Omental fat pad (tissue), 4 donors: ENCODE data around the gene SOX30. TPM values are rescaled to one million over a fixed set of nuclear protein-coding genes. Genes with fewer than 3 reads are reported as not detected.
A peak's percentile ranks its signal among the peaks of the same experiment; 100 is the strongest.

Experiments used
- ATAC-seq: fragments of 150-250 bp; one replicate; pipeline ENCODE4 v1.9.1; 2016; ENCODE audit warnings: mild to moderate bottlenecking, moderate library complexity; ENCODE audit not compliant: low FRiP score
- DNase-seq: peaks from one replicate; pipeline ENCODE4 v3.0.0-alpha.2; 2019; ENCODE audit warnings: low spot score
- CTCF ChIP-seq, 3 donors: fragments of 450-650 bp; IDR thresholded peaks; one replicate each; pipeline ENCODE4 v1.5.1; 2016 to 2017; ENCODE audit warnings: antibody characterized with exemption in 3 of 3, mild to moderate bottlenecking in 3 of 3, moderate library complexity in 2 of 3
- total RNA-seq, 4 donors: library from RNA; depleted of rRNA; stranded (reverse); fragments of >200 nt; gene quantifications; one replicate each; pipeline ENCODE4 v1.1.0, GENCODE V29; 2016

The SOX30 gene
- total RNA-seq, 4 donors from 2014 or later, result 0.12 TPM; not detected in 3

- no peak for TF ChIP-seq CTCF (IDR thresholded peaks at IDR 0.05)
- no peak for ATAC-seq
- DNase-seq, result no peak
Measured at GRCh38 chr5:157658893-157659292, 6.7 kb upstream of the SOX30 start.

DNA sequence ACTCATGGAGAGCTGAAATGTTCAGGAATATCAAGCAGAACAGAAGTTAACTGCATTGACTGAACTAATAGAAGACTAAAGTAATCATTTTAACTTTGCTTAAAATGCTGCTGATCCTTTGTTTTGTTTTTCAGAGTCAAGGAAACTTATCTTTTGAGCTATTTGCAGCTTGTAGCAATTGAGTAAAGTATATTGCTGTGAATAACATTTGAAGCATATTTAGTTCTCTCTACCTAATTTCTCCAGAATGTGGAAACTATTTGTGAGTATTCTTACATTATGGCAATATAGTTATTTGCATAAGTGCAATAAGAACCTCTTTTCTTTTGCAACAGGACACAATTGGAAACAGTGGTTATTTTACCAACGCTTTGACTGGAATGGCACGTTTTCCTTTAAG is 5.3 kb upstream of the SOX30 start:
- TF ChIP-seq CTCF (IDR thresholded peaks at IDR 0.05), result no peak
- no peak for DNase-seq
- ATAC-seq, result no peak

DNA sequence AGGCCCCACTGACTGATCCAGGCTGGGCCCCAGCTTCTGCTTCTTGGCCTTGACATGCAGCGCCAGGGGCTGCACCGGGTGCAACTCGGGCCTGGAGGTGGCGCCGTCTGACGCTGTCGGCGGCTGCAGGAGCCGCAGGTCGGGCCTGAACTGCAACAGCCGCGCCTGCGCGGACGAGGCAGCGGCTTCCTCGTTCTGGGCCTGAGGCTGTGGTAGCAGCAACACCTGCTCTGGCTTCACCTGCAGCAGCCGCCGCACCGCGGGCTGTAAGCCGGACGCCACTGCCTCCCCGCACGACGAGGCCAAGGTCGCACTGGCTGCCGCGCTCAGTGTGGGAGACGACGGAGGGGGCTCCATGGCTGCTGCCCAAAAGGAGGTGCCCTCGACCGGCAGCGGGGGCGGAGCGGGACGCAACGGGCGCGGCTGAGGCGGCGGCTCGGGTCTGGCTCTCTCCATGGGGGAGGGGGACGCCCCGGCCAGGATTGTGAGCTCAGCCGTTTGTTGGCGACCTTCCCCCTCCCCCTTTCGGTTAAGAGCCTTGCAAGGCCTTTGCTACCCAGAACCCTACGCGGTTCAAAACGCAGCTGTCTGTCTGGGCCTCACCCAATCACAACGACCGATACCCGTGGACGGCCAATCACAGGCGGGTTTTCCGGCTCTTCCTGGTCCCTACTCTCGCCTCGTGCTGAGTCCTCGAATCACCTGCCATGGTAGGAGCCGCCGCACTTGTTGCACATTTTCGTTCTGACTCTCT is 438 bp downstream of the SOX30 start:
- peak; percentile 80 for ATAC-seq
- no peak for TF ChIP-seq CTCF (IDR thresholded peaks at IDR 0.05)
- no peak for DNase-seq

DNA sequence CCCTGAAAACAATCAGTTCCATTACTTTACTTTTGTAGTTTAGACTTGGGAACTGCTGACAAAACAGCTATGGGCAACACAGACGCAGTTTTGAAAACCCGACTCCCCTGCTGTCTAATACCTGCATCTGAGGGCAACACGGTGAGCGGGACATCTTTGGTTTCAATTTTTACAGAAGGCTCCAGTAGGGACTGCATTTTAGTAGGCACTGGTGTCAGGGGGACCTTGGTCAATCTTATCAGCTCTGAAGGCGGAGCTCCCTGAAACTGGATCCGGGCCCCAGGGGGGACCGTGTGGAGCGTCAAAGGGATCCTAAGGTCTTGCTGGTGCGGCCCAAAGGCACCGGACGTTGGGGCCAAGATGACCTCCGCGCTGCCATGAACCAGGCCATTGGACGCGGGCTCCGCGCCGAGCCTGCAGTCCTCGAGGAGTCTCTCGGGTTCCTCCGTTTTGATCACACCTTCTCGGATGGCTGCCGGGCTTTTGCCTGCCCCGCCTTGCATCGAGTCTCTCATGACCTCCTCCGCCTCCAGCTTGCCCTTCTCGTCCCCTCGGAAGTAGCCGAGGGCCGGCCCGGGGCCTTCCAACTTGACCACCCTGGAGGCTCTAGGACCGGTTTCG is 1.1 kb downstream of the SOX30 start:
- ATAC-seq (no peak), DNase-seq (no peak)
- TF ChIP-seq CTCF (IDR thresholded peaks at IDR 0.05), result no peak

DNA sequence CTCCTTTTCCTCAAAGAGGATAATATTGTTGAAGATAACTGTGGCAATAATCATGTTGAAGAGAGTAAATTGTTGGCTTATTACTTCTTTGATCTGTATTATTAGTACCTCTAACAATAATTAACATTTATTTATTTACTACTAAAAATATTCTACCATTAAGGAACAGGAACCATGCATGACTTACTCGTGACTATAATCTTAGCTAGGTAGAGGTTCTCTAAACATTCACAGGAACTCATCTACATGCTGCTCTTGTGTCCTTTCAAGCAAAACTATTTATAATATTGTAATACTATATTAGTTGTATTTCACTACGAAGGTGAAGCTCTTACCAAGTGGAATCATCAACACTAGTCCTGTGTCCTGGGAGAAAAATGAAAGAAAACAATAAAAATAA is 3.1 kb downstream of the SOX30 start:
- TF ChIP-seq CTCF (IDR thresholded peaks at IDR 0.05), result no peak
- no peak for ATAC-seq
- no peak for DNase-seq

DNA sequence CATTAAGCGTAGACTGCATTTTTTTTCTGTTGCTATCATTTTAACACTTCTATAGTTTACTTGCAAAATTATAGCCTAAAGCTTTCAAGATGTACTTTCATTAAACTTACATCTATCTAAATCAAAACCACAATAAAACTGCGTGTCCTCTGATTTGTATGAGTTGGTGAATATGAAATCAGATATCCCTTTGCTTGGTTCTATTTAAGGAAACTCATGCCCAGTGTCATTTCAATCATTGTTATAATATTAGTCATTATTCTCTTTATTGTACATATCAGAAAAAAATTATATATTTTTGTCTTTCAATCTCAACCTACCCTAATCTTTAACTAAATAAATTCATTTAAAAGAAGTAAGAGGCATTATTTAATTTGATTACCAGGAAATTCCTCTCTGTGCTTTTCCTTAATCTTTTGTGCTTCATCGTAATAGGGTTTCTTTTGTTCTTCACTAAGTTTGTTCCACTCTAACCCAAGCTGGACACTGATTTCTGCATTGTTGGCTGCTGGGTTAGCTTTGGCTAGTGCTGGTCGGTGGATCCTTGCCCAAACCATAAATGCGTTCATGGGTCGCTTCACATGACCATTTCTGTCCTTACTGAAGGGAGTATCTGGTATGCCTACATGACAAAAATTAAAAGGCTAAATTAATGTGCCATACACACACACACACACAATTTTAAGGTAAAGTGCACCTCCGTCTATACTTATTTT is 3.8 kb downstream of the SOX30 start:
- DNase-seq (no peak), ATAC-seq (no peak)
- TF ChIP-seq CTCF (IDR thresholded peaks at IDR 0.05), result no peak
